Stimulated activated naive CD8-positive, alpha-beta T cell treated with anti-CD3 and anti-CD28 coated beads, Interleukin-15, Interleukin-2, amounts not matched to agents 100 ng/mL and 50 ng/mL, for 24 hours (primary cell): ENCODE results near the gene HERC3.

ENCODE experiments used
- H3K27ac Mint-ChIP-seq: one replicate; pipeline ENCODE4 v1.8.0; 2021; ENCODE audit warnings: mild to moderate bottlenecking, mixed read lengths
- H3K27me3 Mint-ChIP-seq: one replicate; pipeline ENCODE4 v1.8.0; 2021; ENCODE audit warnings: mixed read lengths
- H3K36me3 Mint-ChIP-seq: one replicate; pipeline ENCODE4 v1.8.0; 2021; ENCODE audit warnings: low read depth, mixed read lengths
- H3K4me1 Mint-ChIP-seq: one replicate; pipeline ENCODE4 v1.8.0; 2021; ENCODE audit warnings: low read depth, mixed read lengths
- H3K4me3 Mint-ChIP-seq: one replicate; pipeline ENCODE4 v1.8.0; 2021; ENCODE audit warnings: mild to moderate bottlenecking, mixed read lengths
- H3K9me3 Mint-ChIP-seq: one replicate; pipeline ENCODE4 v1.8.0; 2021; ENCODE audit warnings: mixed read lengths

The HERC3 gene

GRCh38 chr4:88661739-88662138 is 69.5 kb downstream of the HERC3 start:
- Mint-ChIP-seq H3K27me3 (no peaks in the 10 kb centered on the region), H3K36me3 (peaks cover 34% of the 10 kb centered on the region), H3K4me1 (peaks cover 4% of the 10 kb centered on the region), H3K4me3 (no peak overlapping the region), H3K9me3 (no peaks in the 10 kb centered on the region), H3K27ac (peak overlapping the region; percentile 38)

- Mint-ChIP-seq H3K4me1 (no peaks in the 10 kb centered on the region), H3K27me3 (no peaks in the 10 kb centered on the region), H3K9me3 (no peaks in the 10 kb centered on the region), H3K27ac (no peak overlapping the region), H3K4me3 (no peak overlapping the region), H3K36me3 (peaks cover 19% of the 10 kb centered on the region)
Measured at GRCh38 chr4:88672987-88673386, 80.7 kb downstream of the HERC3 start.

GRCh38 chr4:88673886-88674285 is 81.6 kb downstream of the HERC3 start:
- H3K27ac Mint-ChIP-seq, result no peak overlapping the region
- no peaks in the 10 kb centered on the region for H3K9me3 Mint-ChIP-seq
- H3K4me3 Mint-ChIP-seq, result no peak overlapping the region
- no peaks in the 10 kb centered on the region for H3K4me1 Mint-ChIP-seq
- peaks cover 28% of the 10 kb centered on the region for H3K36me3 Mint-ChIP-seq
- no peaks in the 10 kb centered on the region for H3K27me3 Mint-ChIP-seq

GRCh38 chr4:88674565-88674964 is 82.3 kb downstream of the HERC3 start:
- H3K27me3 Mint-ChIP-seq, result no peaks in the 10 kb centered on the region
- H3K4me3 Mint-ChIP-seq, result no peak overlapping the region
- peaks cover 34% of the 10 kb centered on the region for H3K36me3 Mint-ChIP-seq
- H3K27ac Mint-ChIP-seq, result no peak overlapping the region
- no peaks in the 10 kb centered on the region for H3K4me1 Mint-ChIP-seq
- H3K9me3 Mint-ChIP-seq, result no peaks in the 10 kb centered on the region

- peaks cover 39% of the 10 kb centered on the region for H3K36me3 Mint-ChIP-seq
- H3K27me3 Mint-ChIP-seq, result no peaks in the 10 kb centered on the region
- H3K4me1 Mint-ChIP-seq, result no peaks in the 10 kb centered on the region
- no peak overlapping the region for H3K4me3 Mint-ChIP-seq
- H3K9me3 Mint-ChIP-seq, result no peaks in the 10 kb centered on the region
- H3K27ac Mint-ChIP-seq, result no peak overlapping the region
Measured at GRCh38 chr4:88674979-88675378, 82.7 kb downstream of the HERC3 start.

- Mint-ChIP-seq H3K9me3 (no peaks in the 10 kb centered on the region), H3K27me3 (no peaks in the 10 kb centered on the region), H3K36me3 (peaks cover 39% of the 10 kb centered on the region)
Measured at GRCh38 chr4:88675543-88675942, 83.3 kb downstream of the HERC3 start.

GRCh38 chr4:88681209-88681608 is 88.9 kb downstream of the HERC3 start:
- H3K27me3 Mint-ChIP-seq, result no peaks in the 10 kb centered on the region
- H3K36me3 Mint-ChIP-seq, result peaks cover 70% of the 10 kb centered on the region
- no peak overlapping the region for H3K27ac Mint-ChIP-seq
- no peaks in the 10 kb centered on the region for H3K4me1 Mint-ChIP-seq
- H3K9me3 Mint-ChIP-seq, result no peaks in the 10 kb centered on the region
- H3K4me3 Mint-ChIP-seq, result no peak overlapping the region

More at GRCh38 chr4:88675543-88675942, 83.3 kb downstream of the HERC3 start:
- no peak overlapping the region for H3K27ac Mint-ChIP-seq
- no peaks in the 10 kb centered on the region for H3K4me1 Mint-ChIP-seq
- H3K4me3 Mint-ChIP-seq, result no peak overlapping the region

- Mint-ChIP-seq H3K4me3 (no peak overlapping the region), H3K9me3 (no peaks in the 10 kb centered on the region), H3K27me3 (no peaks in the 10 kb centered on the region), H3K36me3 (peaks cover 33% of the 10 kb centered on the region), H3K27ac (no peak overlapping the region), H3K4me1 (no peaks in the 10 kb centered on the region)
Measured at GRCh38 chr4:88690355-88690754, 98.1 kb downstream of the HERC3 start.

GRCh38 chr4:88693792-88694191 is 101.5 kb downstream of the HERC3 start:
- Mint-ChIP-seq H3K4me1 (peaks cover 5% of the 10 kb centered on the region), H3K27me3 (no peaks in the 10 kb centered on the region), H3K9me3 (no peaks in the 10 kb centered on the region), H3K36me3 (peaks cover 5% of the 10 kb centered on the region), H3K4me3 (no peak overlapping the region), H3K27ac (no peak overlapping the region)

GRCh38 chr4:88696630-88697029 is 104.3 kb downstream of the HERC3 start:
- peaks cover 5% of the 10 kb centered on the region for H3K4me1 Mint-ChIP-seq
- H3K27ac Mint-ChIP-seq, result no peak overlapping the region
- H3K27me3 Mint-ChIP-seq, result no peaks in the 10 kb centered on the region
- no peaks in the 10 kb centered on the region for H3K9me3 Mint-ChIP-seq
- H3K4me3 Mint-ChIP-seq, result peak overlapping the region; percentile 84
- H3K36me3 Mint-ChIP-seq, result no peaks in the 10 kb centered on the region

- H3K9me3 Mint-ChIP-seq, result no peaks in the 10 kb centered on the region
- H3K27ac Mint-ChIP-seq, result peak overlapping the region; percentile 70
- no peaks in the 10 kb centered on the region for H3K27me3 Mint-ChIP-seq
- H3K4me1 Mint-ChIP-seq, result peaks cover 5% of the 10 kb centered on the region
- H3K4me3 Mint-ChIP-seq, result peak overlapping the region; percentile 84
- peaks cover under 1% of the 10 kb centered on the region for H3K36me3 Mint-ChIP-seq
Measured at GRCh38 chr4:88697141-88697540, 104.9 kb downstream of the HERC3 start.

- Mint-ChIP-seq H3K36me3 (peaks cover 7% of the 10 kb centered on the region), H3K27ac (peak within 1 kb of the TSS; percentile 70), H3K4me3 (peak within 1 kb of the TSS; percentile 84), H3K9me3 (no peaks in the 10 kb centered on the region), H3K27me3 (no peaks in the 10 kb centered on the region), H3K4me1 (peaks cover 5% of the 10 kb centered on the region)
Measured at GRCh38 chr4:88697588-88698329, 105.5 kb downstream of the HERC3 start, which contains the start of gene NAP1L5. TSS of gene NAP1L5 (minus strand) at chr4:88697829. CDS start at chr4:88697754, 75 bp downstream.

- no peaks in the 10 kb centered on the region for H3K27me3 Mint-ChIP-seq
- H3K4me1 Mint-ChIP-seq, result peaks cover 5% of the 10 kb centered on the region
- H3K9me3 Mint-ChIP-seq, result no peaks in the 10 kb centered on the region
- no peak overlapping the region for H3K27ac Mint-ChIP-seq
- H3K36me3 Mint-ChIP-seq, result peaks cover 7% of the 10 kb centered on the region
- no peak overlapping the region for H3K4me3 Mint-ChIP-seq
Measured at GRCh38 chr4:88698519-88698918, 106.2 kb downstream of the HERC3 start.

GRCh38 chr4:88702782-88703181 is 110.5 kb downstream of the HERC3 start:
- H3K9me3 Mint-ChIP-seq, result no peaks in the 10 kb centered on the region
- H3K27ac Mint-ChIP-seq, result no peak overlapping the region
- peaks cover 33% of the 10 kb centered on the region for H3K36me3 Mint-ChIP-seq
- H3K4me1 Mint-ChIP-seq, result peaks cover 12% of the 10 kb centered on the region
- H3K4me3 Mint-ChIP-seq, result no peak overlapping the region
- H3K27me3 Mint-ChIP-seq, result no peaks in the 10 kb centered on the region

- no peak overlapping the region for H3K27ac Mint-ChIP-seq
- peaks cover 51% of the 10 kb centered on the region for H3K36me3 Mint-ChIP-seq
- H3K9me3 Mint-ChIP-seq, result no peaks in the 10 kb centered on the region
- peaks cover 7% of the 10 kb centered on the region for H3K4me1 Mint-ChIP-seq
- no peaks in the 10 kb centered on the region for H3K27me3 Mint-ChIP-seq
- H3K4me3 Mint-ChIP-seq, result no peak overlapping the region
Measured at GRCh38 chr4:88705223-88705622, 112.9 kb downstream of the HERC3 start.
